A375 (cell line): ENCODE results near the gene DNAJA1. TPM values are rescaled to one million over a fixed set of nuclear protein-coding genes. Genes with fewer than 3 reads are reported as not detected.

Experiments used
- total RNA-seq: library from RNA; depleted of rRNA; stranded (reverse); fragments of >200 nt; shearing (Covaris generic); gene quantifications from 2 replicates; pipeline ENCODE4 v1.2.3, GENCODE V29; 2014; rRNA removed

Gene DNAJA1
- 76.7 and 99.1 TPM in 2 replicates for total RNA-seq

GRCh38 chr9:33024966-33025571 is at the start of gene DNAJA1:
TSS of gene DNAJA1 (plus strand) at chr9:33025273. CDS start at chr9:33026485, 1,212 bp downstream.

GRCh38 chr9:33076046-33077004 is 51.3 kb downstream of the DNAJA1 start, which contains the start of gene SMU1:
TSS of gene SMU1 (minus strand) at chr9:33076674. CDS start at chr9:33076608, 66 bp downstream.

Other genes with a start within 250 kb of the DNAJA1 start
- gene TMEM215, start 241.7 kb upstream of the DNAJA1 start, total RNA-seq: not detected in 2 replicates
- 46.5 and 63.3 TPM in 2 replicates for gene APTX, start 23.6 kb upstream of the DNAJA1 start, total RNA-seq
- gene SMU1, start 51.4 kb downstream of the DNAJA1 start, total RNA-seq: 20.1 and 23.5 TPM in 2 replicates
- 12.4 TPM in 2 replicates for gene B4GALT1, start 142.1 kb downstream of the DNAJA1 start, total RNA-seq
- not detected in 2 replicates for gene SPINK4, start 214.9 kb downstream of the DNAJA1 start, total RNA-seq
- 81.0 and 85.2 TPM in 2 replicates for gene BAG1, start 239.4 kb downstream of the DNAJA1 start, total RNA-seq
- 111 and 129 TPM in 2 replicates for gene CHMP5, start 239.8 kb downstream of the DNAJA1 start, total RNA-seq